GM21526 (cell line): ENCODE measurements around the gene SLC6A6.
"Not testable (repeated sequence)": the region's sequence is repeated elsewhere in the genome, so short reads cannot be mapped to it uniquely, and the experiment has no call there.

ENCODE experiments used
- ATAC-seq: cut with Tn5 transposase; IDR thresholded peaks from one replicate; pipeline ENCODE4 v1.9.1; 2021; ENCODE audit warnings: moderate library complexity; ENCODE audit not compliant: unreplicated experiment, low FRiP score

The SLC6A6 gene

GRCh38 chr3:14513566-14514322 is 111.3 kb downstream of the SLC6A6 start:
- ATAC-seq = no peak

DNA sequence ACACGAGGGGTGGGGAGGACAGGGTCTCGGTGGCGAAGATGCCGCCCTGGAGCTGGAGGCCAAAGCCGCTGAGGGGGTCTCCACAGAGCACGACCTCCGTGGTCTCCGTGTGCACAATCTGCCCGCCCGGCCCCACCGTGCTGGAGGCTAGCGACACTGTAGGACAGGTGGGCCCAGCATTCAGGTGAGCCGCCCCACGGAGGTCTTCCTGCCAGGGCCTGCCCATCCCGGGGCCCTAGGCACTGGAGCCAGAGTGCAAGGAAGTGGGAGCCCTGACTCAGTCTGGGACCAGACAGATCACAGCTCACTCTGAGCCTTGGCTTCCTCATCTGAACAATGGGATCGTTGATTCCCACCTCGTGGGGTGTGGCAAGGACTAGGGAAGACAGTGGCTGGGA is 111.9 kb downstream of the SLC6A6 start:
- no peak for ATAC-seq

DNA sequence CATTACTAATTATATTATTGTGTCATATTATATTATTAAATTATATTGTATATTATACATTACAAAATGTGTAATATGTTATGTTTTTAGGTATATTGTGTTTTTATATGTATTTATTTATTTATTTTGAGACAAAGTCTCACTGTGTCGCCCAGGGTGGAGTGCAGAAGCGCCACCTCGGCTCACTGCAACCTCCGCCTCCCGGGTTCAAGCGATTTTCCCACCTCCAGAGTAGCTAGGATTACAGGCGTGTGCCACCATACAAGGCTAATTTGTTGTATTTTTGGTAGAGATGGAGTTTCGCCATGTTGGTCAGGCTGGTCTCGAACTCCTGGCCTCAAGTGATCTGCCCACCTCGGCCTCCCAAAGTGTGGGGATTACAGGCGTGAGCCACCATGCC is 113.1 kb downstream of the SLC6A6 start:
- not testable (repeated sequence) for ATAC-seq

- ATAC-seq = no peak
Observed at GRCh38 chr3:14516738-14517345, 114.4 kb downstream of the SLC6A6 start.

- no peak for ATAC-seq
Observed at GRCh38 chr3:14517601-14518431, 115.4 kb downstream of the SLC6A6 start.

GRCh38 chr3:14518432-14518802 is 116.0 kb downstream of the SLC6A6 start:
- ATAC-seq = no peak

DNA sequence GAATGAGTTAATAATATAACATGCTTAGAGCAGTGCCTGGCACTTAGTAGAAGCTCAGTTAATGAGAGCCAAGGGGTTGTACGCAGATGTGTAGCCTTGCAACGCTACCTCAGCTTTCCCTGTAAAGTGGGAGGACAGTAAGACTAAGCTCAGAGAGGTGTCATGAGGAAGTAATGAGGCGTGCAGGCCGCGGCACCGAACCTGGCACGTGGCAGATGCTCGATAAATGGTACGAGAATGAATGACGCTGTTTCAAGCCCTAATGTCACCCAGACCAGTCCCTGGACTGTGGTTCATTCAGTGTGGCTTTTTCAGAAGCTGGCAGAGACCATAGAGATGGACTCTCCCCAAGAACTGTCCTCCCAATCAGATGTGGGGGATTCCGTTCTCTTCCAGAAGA is 116.5 kb downstream of the SLC6A6 start:
- ATAC-seq = no peak

GRCh38 chr3:14519406-14519805 is 117.0 kb downstream of the SLC6A6 start:
- no peak for ATAC-seq

GRCh38 chr3:14520149-14520548 is 117.7 kb downstream of the SLC6A6 start:
- no peak for ATAC-seq

DNA sequence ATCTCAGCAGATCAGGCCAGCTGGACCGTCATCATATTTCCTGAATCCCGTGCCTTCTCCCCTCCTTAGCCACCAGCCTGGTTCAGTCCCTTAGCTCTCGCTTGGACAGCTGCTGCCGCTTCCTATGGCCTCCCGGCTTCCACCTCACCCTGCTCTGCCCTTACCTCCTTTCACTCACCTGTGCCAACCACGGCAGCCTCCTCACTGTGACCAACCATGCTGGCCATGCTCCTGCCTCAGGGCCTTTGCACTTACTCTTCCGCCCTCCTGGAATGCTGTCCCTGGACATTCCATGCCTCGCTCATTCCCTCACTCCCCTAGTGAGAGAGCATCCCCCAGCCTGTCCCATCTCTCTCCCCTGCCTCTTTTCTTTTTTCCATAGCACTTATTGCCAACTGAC is 118.6 kb downstream of the SLC6A6 start:
- no peak for ATAC-seq

DNA sequence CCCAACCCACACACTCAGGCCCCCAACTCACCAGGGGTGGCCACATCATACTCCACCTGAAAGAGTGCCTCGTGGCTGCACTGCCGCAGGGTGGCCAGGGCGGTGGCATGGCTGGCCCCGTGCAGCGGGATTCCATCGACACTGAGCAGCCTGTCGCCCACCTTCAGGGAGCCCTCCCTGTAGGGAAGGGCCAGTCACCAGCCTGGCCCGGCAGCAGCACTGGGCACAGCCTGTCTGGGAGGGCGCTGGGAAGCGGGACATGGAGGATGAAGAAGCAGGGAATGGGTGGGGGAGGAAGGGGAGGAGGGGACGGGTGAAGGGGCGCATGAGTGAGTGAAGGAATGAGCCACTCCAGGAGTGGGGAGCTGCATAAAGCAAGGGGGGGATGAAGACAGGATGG is 119.2 kb downstream of the SLC6A6 start:
- ATAC-seq = no peak

DNA sequence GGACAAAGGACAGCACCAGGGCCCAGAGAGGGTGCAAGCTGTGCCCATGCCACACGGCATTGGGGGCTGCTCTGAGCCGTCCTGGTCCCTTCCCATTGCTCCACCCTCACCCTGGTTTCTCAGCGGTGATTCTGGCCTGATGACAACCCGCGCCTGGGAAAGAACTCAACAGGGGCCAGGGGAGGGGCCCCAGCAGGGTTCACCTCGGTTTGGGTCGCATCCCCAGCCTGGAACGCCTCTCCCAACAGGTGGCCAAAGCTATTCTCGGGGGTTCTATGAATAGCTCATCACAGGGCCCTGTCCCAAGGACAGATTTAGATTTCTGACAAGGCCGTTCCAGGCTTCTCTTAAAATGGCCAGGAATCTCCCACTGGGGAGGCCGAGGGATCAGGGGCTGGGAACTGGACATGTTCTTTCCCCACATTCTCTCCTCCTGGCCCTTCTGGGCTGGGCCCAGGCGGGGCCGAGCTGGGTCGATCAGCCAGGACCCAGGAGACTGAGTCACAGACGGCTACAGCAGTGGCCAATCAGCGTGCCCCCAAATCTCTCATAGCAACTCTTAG is 119.8 kb downstream of the SLC6A6 start:
- ATAC-seq = no peak

GRCh38 chr3:14522768-14523167 is 120.4 kb downstream of the SLC6A6 start:
- ATAC-seq = no peak

- ATAC-seq = no peak
Observed at GRCh38 chr3:14523792-14524191, 121.4 kb downstream of the SLC6A6 start.

DNA sequence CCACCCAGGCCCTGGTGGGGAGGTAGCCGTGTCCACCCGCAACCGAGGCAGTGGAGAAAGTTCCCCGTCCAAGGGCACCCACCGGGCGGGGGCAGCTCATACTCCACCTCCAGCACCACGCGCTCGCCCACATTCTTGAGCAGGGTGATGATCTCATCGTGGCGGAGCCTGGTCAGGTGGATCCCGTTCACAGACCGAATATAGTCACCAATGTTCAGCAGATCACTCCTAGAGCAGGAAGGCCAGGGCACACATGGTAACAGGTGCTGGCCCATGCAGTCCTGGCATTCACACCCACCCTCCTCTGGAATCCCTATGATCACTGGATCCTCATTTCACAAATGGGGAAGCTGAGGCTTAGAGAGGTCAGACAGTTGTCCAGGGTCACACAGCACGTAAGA is 121.9 kb downstream of the SLC6A6 start:
- no peak for ATAC-seq

GRCh38 chr3:14524920-14525660 is 122.7 kb downstream of the SLC6A6 start:
- ATAC-seq = no peak

DNA sequence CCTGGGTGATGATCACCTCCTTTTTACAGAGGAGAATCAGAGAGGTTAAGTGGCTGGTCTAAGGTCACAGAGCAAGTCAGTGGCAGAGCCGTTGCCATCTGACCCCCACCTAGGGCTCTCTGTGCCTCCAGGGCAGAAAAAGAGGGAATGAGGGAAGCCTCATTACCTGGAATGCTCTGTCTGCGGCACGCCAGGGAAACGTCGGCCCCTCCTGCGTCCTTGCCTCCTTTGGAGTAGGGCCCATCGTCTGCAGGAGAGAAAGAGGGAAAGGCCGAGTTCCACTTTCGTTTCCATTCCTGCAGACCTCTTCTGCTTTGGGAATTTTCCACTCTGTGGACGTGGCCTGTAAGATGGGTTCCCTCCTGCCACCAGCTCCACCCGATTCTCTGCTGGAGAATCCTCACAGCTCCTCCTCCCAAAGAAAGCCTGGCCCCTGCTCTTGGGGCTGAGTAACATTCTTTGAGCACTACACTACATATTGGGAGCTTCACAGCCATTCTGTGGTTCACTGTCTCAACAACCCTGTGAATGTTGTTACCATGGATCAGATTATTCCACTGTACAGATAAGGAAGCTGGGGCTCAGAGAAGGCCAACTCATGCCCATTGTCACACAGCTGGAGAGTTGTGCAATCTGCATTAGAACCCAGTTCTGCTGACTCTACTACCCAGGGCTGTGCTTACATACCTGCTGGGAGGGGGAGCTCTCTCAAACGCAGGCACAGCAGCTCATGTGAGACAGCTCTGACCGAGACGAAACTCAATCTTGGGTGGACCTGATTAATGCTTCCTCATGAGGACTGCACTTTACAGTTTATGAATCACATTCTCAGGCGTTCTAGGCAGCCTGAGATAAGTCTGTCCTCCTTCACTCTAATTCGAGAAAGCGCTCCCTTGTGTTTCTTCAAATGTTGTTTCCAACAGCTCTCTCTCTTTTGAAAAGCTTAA is 123.6 kb downstream of the SLC6A6 start:
- no peak for ATAC-seq

GRCh38 chr3:14528081-14528480 is 125.7 kb downstream of the SLC6A6 start:
- ATAC-seq = no peak

DNA sequence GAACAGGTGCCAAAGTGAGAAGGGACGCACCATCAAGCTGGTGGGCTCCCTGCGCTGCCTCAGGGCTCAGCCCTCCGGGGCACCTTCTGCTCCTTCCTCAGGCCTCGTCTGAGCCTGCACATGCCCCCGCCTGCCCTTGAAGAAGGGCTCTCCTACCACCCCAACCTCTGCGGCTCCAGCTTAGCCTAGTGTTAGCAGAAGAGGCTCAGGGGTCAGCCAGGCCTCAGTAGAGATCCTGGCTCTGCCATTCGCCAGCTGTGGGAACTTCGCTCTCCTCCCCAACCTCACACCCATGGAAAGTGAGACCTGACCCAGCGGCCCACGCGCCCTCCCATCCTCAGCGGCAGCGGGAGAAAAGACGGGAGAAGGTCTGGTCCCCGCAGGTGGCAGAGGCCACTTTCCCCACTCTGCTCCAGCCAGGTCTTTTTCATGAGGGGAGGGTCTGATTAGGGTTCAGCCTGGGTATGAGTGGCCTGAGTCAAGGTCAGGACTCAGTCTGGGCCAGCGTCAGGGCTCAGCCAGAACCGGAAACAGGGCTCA is 129.5 kb downstream of the SLC6A6 start:
- no peak for ATAC-seq
